ENCODE measurements around the gene SPR.

Gene SPR

DNA sequence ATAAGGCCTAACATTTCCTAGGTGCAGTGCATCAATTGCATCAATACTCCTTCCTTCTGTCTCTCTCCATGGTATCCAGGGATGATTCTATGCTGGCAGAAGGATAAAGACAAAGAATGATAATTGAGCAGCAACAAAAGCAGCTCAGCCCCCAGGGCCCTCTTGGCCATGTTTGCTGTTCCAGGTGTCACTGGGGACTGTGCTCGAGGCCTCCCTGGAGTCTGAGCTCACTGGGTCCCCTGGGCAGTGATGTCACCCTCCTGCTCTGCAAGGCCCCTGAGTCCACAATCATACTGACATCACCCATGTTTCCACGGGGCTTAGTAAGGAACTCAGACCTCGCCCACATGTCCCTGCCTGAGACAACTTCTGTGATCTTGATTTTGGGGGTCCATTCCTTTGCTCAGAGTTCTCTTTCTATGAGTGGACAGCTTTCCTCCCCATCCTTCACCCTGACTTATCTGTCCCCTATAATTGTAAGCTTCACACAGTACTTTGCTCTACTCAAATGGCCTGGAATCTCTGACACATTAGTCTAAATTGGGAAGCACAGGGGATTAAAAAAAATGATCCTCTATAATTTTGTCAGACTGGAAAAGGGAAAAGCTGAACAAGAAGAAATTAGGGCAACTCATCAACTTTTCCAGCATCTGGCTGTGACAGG, 45.6 kb upstream of the SPR start (continued):
- TF ChIP-seq REST (tag by site-specific recombination; IDR thresholded peaks at IDR 0.05) (peak; percentile 87), ZNF600 (tag by site-specific recombination; IDR thresholded peaks at IDR 0.05) (0 out of 2 replicates have a peak, but pooled peaks have one; percentile 27), ZNF214 (tag by site-specific recombination; IDR thresholded peaks at IDR 0.05; ENCODE audit: borderline replicate concordance) (no peak), ZNF791 (tag by site-specific recombination; IDR thresholded peaks at IDR 0.05) (no peak), ZNF596 (tag by site-specific recombination; IDR thresholded peaks at IDR 0.05) (no peak), ZNF112 (tag by site-specific recombination; IDR thresholded peaks at IDR 0.05) (no peak), TCF7L2 (IDR thresholded peaks at IDR 0.05; ENCODE audit: borderline replicate concordance, low read depth, low read length) (no peak), ZNF2 (tag by site-specific recombination; IDR thresholded peaks at IDR 0.05) (no peak), ZEB2 (tag by site-specific recombination; IDR thresholded peaks at IDR 0.05) (no peak), ZNF692 (tag by site-specific recombination; IDR thresholded peaks at IDR 0.05) (0 out of 2 replicates have a peak, but pooled peaks have one; percentile 36), ZNF362 (tag by site-specific recombination; IDR thresholded peaks at IDR 0.05) (no peak), ZBTB21 (tag by site-specific recombination; IDR thresholded peaks at IDR 0.05) (peak; percentile 77), ZNF449 (tag by site-specific recombination; IDR thresholded peaks at IDR 0.05) (no peak), ZNF776 (tag by site-specific recombination; IDR thresholded peaks at IDR 0.05; ENCODE audit: borderline replicate concordance) (no peak)
- TF ChIP-seq, protein P1, sequence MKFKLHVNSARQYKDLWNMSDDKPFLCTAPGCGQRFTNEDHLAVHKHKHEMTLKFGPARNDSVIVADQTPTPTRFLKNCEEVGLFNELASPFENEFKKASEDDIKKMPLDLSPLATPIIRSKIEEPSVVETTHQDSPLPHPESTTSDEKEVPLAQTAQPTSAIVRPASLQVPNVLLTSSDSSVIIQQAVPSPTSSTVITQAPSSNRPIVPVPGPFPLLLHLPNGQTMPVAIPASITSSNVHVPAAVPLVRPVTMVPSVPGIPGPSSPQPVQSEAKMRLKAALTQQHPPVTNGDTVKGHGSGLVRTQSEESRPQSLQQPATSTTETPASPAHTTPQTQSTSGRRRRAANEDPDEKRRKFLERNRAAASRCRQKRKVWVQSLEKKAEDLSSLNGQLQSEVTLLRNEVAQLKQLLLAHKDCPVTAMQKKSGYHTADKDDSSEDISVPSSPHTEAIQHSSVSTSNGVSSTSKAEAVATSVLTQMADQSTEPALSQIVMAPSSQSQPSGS (tag by site-specific recombination; IDR thresholded peaks at IDR 0.05; ENCODE audit: low read depth), result peak; percentile 80
- TF ChIP-seq, protein P2, sequence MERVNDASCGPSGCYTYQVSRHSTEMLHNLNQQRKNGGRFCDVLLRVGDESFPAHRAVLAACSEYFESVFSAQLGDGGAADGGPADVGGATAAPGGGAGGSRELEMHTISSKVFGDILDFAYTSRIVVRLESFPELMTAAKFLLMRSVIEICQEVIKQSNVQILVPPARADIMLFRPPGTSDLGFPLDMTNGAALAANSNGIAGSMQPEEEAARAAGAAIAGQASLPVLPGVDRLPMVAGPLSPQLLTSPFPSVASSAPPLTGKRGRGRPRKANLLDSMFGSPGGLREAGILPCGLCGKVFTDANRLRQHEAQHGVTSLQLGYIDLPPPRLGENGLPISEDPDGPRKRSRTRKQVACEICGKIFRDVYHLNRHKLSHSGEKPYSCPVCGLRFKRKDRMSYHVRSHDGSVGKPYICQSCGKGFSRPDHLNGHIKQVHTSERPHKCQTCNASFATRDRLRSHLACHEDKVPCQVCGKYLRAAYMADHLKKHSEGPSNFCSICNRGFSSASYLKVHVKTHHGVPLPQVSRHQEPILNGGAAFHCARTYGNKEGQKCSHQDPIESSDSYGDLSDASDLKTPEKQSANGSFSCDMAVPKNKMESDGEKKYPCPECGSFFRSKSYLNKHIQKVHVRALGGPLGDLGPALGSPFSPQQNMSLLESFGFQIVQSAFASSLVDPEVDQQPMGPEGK (tag by site-specific recombination; IDR thresholded peaks at IDR 0.05), result peak; percentile 44; the same call in 1 of the 2 replicates
- TF ChIP-seq, protein P3, sequence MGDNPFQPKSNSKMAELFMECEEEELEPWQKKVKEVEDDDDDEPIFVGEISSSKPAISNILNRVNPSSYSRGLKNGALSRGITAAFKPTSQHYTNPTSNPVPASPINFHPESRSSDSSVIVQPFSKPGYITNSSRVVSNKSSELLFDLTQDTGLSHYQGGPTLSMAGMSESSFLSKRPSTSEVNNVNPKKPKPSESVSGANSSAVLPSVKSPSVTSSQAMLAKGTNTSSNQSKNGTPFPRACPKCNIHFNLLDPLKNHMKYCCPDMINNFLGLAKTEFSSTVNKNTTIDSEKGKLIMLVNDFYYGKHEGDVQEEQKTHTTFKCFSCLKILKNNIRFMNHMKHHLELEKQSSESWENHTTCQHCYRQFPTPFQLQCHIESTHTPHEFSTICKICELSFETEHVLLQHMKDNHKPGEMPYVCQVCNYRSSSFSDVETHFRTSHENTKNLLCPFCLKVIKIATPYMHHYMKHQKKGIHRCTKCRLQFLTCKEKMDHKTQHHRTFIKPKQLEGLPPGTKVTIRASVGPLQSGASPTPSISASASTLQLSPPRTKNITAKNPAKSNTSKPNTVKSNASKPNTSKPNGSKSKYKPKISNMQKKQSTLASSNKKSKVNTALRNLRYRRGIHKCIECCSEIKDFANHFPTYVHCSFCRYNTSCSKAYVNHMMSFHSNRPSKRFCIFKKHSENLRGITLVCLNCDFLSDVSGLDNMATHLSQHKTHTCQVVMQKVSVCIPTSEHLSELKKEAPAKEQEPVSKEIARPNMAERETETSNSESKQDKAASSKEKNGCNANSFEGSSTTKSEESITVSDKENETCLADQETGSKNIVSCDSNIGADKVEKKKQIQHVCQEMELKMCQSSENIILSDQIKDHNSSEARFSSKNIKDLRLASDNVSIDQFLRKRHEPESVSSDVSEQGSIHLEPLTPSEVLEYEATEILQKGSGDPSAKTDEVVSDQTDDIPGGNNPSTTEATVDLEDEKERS (tag by site-specific recombination; IDR thresholded peaks at IDR 0.05), result no peak
- TF ChIP-seq, protein P4, sequence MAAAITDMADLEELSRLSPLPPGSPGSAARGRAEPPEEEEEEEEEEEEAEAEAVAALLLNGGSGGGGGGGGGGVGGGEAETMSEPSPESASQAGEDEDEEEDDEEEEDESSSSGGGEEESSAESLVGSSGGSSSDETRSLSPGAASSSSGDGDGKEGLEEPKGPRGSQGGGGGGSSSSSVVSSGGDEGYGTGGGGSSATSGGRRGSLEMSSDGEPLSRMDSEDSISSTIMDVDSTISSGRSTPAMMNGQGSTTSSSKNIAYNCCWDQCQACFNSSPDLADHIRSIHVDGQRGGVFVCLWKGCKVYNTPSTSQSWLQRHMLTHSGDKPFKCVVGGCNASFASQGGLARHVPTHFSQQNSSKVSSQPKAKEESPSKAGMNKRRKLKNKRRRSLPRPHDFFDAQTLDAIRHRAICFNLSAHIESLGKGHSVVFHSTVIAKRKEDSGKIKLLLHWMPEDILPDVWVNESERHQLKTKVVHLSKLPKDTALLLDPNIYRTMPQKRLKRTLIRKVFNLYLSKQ (tag by site-specific recombination; IDR thresholded peaks at IDR 0.05; ENCODE audit: borderline replicate concordance), result no peak
- TF ChIP-seq, protein P5, sequence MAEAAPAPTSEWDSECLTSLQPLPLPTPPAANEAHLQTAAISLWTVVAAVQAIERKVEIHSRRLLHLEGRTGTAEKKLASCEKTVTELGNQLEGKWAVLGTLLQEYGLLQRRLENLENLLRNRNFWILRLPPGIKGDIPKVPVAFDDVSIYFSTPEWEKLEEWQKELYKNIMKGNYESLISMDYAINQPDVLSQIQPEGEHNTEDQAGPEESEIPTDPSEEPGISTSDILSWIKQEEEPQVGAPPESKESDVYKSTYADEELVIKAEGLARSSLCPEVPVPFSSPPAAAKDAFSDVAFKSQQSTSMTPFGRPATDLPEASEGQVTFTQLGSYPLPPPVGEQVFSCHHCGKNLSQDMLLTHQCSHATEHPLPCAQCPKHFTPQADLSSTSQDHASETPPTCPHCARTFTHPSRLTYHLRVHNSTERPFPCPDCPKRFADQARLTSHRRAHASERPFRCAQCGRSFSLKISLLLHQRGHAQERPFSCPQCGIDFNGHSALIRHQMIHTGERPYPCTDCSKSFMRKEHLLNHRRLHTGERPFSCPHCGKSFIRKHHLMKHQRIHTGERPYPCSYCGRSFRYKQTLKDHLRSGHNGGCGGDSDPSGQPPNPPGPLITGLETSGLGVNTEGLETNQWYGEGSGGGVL (tag by site-specific recombination; IDR thresholded peaks at IDR 0.05), result no peak

Measured in HEK293 (cell line).